Measurements from ENCODE around the gene AKAP8.

DNA sequence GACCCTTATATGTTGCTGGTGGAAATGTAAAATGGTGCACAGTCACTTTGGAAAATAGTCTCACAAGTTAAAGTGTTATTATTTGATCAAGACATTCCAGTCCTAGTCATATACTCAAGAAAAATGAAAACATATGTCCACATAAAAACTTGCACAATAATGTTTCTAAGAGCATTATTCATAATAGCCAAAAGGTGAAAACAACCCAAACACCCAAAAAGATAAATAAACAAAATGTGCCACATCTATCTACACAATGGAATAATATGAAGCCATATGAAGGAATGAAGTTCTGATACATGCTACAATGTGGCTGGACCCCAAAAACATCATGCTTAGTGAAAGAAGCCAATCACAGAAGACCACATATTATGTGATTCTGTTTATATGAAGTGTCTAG is 14.4 kb upstream of the AKAP8 start:
- TF ChIP-seq, protein P1, sequence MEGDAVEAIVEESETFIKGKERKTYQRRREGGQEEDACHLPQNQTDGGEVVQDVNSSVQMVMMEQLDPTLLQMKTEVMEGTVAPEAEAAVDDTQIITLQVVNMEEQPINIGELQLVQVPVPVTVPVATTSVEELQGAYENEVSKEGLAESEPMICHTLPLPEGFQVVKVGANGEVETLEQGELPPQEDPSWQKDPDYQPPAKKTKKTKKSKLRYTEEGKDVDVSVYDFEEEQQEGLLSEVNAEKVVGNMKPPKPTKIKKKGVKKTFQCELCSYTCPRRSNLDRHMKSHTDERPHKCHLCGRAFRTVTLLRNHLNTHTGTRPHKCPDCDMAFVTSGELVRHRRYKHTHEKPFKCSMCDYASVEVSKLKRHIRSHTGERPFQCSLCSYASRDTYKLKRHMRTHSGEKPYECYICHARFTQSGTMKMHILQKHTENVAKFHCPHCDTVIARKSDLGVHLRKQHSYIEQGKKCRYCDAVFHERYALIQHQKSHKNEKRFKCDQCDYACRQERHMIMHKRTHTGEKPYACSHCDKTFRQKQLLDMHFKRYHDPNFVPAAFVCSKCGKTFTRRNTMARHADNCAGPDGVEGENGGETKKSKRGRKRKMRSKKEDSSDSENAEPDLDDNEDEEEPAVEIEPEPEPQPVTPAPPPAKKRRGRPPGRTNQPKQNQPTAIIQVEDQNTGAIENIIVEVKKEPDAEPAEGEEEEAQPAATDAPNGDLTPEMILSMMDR (IDR thresholded peaks at IDR 0.05; ENCODE audit: poor library complexity), result no peak
- no peak for TF ChIP-seq EZH2phosphoT487 (IDR thresholded peaks at IDR 0.05; ENCODE audit: low read depth, severe bottlenecking, unreplicated experiment)
